ENCODE measurements around the gene TAF13.

GRCh38 chr1:109091078-109091838, 15.5 kb upstream of the TAF13 start:
- TF ChIP-seq, protein P1, sequence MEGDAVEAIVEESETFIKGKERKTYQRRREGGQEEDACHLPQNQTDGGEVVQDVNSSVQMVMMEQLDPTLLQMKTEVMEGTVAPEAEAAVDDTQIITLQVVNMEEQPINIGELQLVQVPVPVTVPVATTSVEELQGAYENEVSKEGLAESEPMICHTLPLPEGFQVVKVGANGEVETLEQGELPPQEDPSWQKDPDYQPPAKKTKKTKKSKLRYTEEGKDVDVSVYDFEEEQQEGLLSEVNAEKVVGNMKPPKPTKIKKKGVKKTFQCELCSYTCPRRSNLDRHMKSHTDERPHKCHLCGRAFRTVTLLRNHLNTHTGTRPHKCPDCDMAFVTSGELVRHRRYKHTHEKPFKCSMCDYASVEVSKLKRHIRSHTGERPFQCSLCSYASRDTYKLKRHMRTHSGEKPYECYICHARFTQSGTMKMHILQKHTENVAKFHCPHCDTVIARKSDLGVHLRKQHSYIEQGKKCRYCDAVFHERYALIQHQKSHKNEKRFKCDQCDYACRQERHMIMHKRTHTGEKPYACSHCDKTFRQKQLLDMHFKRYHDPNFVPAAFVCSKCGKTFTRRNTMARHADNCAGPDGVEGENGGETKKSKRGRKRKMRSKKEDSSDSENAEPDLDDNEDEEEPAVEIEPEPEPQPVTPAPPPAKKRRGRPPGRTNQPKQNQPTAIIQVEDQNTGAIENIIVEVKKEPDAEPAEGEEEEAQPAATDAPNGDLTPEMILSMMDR (IDR thresholded peaks at IDR 0.05) = no peak
- TF ChIP-seq ZFX (IDR thresholded peaks at IDR 0.05; ENCODE audit: borderline replicate concordance) = no peak

Data from 22Rv1 (cell line).